Measurements from ENCODE around the gene RALGAPA2.

The RALGAPA2 gene

GRCh38 chr20:20490673-20491072 is 221.8 kb downstream of the RALGAPA2 start:
- H3K27me3 ChIP-seq (ENCODE audit: control insufficient read depth, insufficient read depth, low read length): no peaks in the 10 kb centered on the region
- no peaks in the 10 kb centered on the region for H3K9me3 ChIP-seq (replicated peaks; ENCODE audit: low read length)
- no peak overlapping the region for H3K4me2 ChIP-seq (ENCODE audit: low read length)
- no peaks in the 10 kb centered on the region for H3K36me3 ChIP-seq (ENCODE audit: insufficient read depth, low read length)
- H3K4me3 ChIP-seq (ENCODE audit: low read length): no peak overlapping the region
- no peaks in the 10 kb centered on the region for H3K4me1 ChIP-seq (ENCODE audit: control insufficient read depth, insufficient read depth, low read length)
- H3K9ac ChIP-seq (ENCODE audit: low read depth, low read length): no peak overlapping the region

- Histone ChIP-seq H3K9ac (ENCODE audit: low read depth, low read length) (no peak overlapping the region), H3K36me3 (ENCODE audit: insufficient read depth, low read length) (no peaks in the 10 kb centered on the region), H3K4me1 (ENCODE audit: control insufficient read depth, insufficient read depth, low read length) (no peaks in the 10 kb centered on the region), H3K9me3 (replicated peaks; ENCODE audit: low read length) (no peaks in the 10 kb centered on the region), H3K4me3 (ENCODE audit: low read length) (no peak overlapping the region), H3K27me3 (ENCODE audit: control insufficient read depth, insufficient read depth, low read length) (no peaks in the 10 kb centered on the region), H3K4me2 (ENCODE audit: low read length) (no peak overlapping the region)
These were observed 222.6 kb downstream of the RALGAPA2 start for GRCh38 chr20:20489648-20490341.

GRCh38 chr20:20489054-20489453 is 223.4 kb downstream of the RALGAPA2 start:
- Histone ChIP-seq H3K27me3 (ENCODE audit: control insufficient read depth, insufficient read depth, low read length) (no peaks in the 10 kb centered on the region), H3K9me3 (replicated peaks; ENCODE audit: low read length) (no peaks in the 10 kb centered on the region), H3K4me2 (ENCODE audit: low read length) (no peak overlapping the region), H3K4me1 (ENCODE audit: control insufficient read depth, insufficient read depth, low read length) (no peaks in the 10 kb centered on the region), H3K4me3 (ENCODE audit: low read length) (no peak overlapping the region), H3K9ac (ENCODE audit: low read depth, low read length) (no peak overlapping the region), H3K36me3 (ENCODE audit: insufficient read depth, low read length) (no peaks in the 10 kb centered on the region)

GRCh38 chr20:20488388-20488787 is 224.1 kb downstream of the RALGAPA2 start:
- H3K9me3 ChIP-seq (replicated peaks; ENCODE audit: low read length): no peaks in the 10 kb centered on the region
- no peaks in the 10 kb centered on the region for H3K4me1 ChIP-seq (ENCODE audit: control insufficient read depth, insufficient read depth, low read length)
- H3K36me3 ChIP-seq (ENCODE audit: insufficient read depth, low read length): no peaks in the 10 kb centered on the region
- H3K27me3 ChIP-seq (ENCODE audit: control insufficient read depth, insufficient read depth, low read length): no peaks in the 10 kb centered on the region
- no peak overlapping the region for H3K4me3 ChIP-seq (ENCODE audit: low read length)
- H3K4me2 ChIP-seq (ENCODE audit: low read length): no peak overlapping the region
- no peak overlapping the region for H3K9ac ChIP-seq (ENCODE audit: low read depth, low read length)

- H3K9me3 ChIP-seq (replicated peaks; ENCODE audit: low read length): no peaks in the 10 kb centered on the region
- no peaks in the 10 kb centered on the region for H3K4me1 ChIP-seq (ENCODE audit: control insufficient read depth, insufficient read depth, low read length)
- H3K4me3 ChIP-seq (ENCODE audit: low read length): no peak overlapping the region
- H3K4me2 ChIP-seq (ENCODE audit: low read length): no peak overlapping the region
- H3K9ac ChIP-seq (ENCODE audit: low read depth, low read length): no peak overlapping the region
- no peaks in the 10 kb centered on the region for H3K36me3 ChIP-seq (ENCODE audit: insufficient read depth, low read length)
- H3K27me3 ChIP-seq (ENCODE audit: control insufficient read depth, insufficient read depth, low read length): no peaks in the 10 kb centered on the region
These were observed 224.6 kb downstream of the RALGAPA2 start for GRCh38 chr20:20487811-20488210.

- Histone ChIP-seq H3K27me3 (ENCODE audit: control insufficient read depth, insufficient read depth, low read length) (no peaks in the 10 kb centered on the region), H3K4me3 (ENCODE audit: low read length) (no peak overlapping the region), H3K4me1 (ENCODE audit: control insufficient read depth, insufficient read depth, low read length) (peaks cover 3% of the 10 kb centered on the region), H3K36me3 (ENCODE audit: insufficient read depth, low read length) (no peaks in the 10 kb centered on the region), H3K9ac (ENCODE audit: low read depth, low read length) (no peak overlapping the region), H3K4me2 (ENCODE audit: low read length) (no peak overlapping the region), H3K9me3 (replicated peaks; ENCODE audit: low read length) (no peaks in the 10 kb centered on the region)
These were observed 229.1 kb downstream of the RALGAPA2 start for GRCh38 chr20:20483328-20483727.

GRCh38 chr20:20482453-20482852 is 230.0 kb downstream of the RALGAPA2 start:
- Histone ChIP-seq H3K4me3 (ENCODE audit: low read length) (no peak overlapping the region), H3K4me2 (ENCODE audit: low read length) (no peak overlapping the region), H3K27me3 (ENCODE audit: control insufficient read depth, insufficient read depth, low read length) (no peaks in the 10 kb centered on the region), H3K9ac (ENCODE audit: low read depth, low read length) (no peak overlapping the region), H3K36me3 (ENCODE audit: insufficient read depth, low read length) (no peaks in the 10 kb centered on the region), H3K9me3 (replicated peaks; ENCODE audit: low read length) (no peaks in the 10 kb centered on the region), H3K4me1 (ENCODE audit: control insufficient read depth, insufficient read depth, low read length) (peaks cover 3% of the 10 kb centered on the region)

- no peaks in the 10 kb centered on the region for H3K36me3 ChIP-seq (ENCODE audit: insufficient read depth, low read length)
- H3K9me3 ChIP-seq (replicated peaks; ENCODE audit: low read length): no peaks in the 10 kb centered on the region
- no peak overlapping the region for H3K4me3 ChIP-seq (ENCODE audit: low read length)
These were observed 231.8 kb downstream of the RALGAPA2 start for GRCh38 chr20:20480689-20481088.

GRCh38 chr20:20480126-20480525 is 232.3 kb downstream of the RALGAPA2 start:
- H3K9me3 ChIP-seq (replicated peaks; ENCODE audit: low read length): no peaks in the 10 kb centered on the region
- no peaks in the 10 kb centered on the region for H3K36me3 ChIP-seq (ENCODE audit: insufficient read depth, low read length)
- H3K9ac ChIP-seq (ENCODE audit: low read depth, low read length): no peak overlapping the region
- no peaks in the 10 kb centered on the region for H3K27me3 ChIP-seq (ENCODE audit: control insufficient read depth, insufficient read depth, low read length)
- no peak overlapping the region for H3K4me2 ChIP-seq (ENCODE audit: low read length)
- no peak overlapping the region for H3K4me3 ChIP-seq (ENCODE audit: low read length)
- H3K4me1 ChIP-seq (ENCODE audit: control insufficient read depth, insufficient read depth, low read length): peaks cover 3% of the 10 kb centered on the region

More at GRCh38 chr20:20480689-20481088, 231.8 kb downstream of the RALGAPA2 start:
- peaks cover 3% of the 10 kb centered on the region for H3K4me1 ChIP-seq (ENCODE audit: control insufficient read depth, insufficient read depth, low read length)
- no peak overlapping the region for H3K9ac ChIP-seq (ENCODE audit: low read depth, low read length)
- H3K27me3 ChIP-seq (ENCODE audit: control insufficient read depth, insufficient read depth, low read length): no peaks in the 10 kb centered on the region
- H3K4me2 ChIP-seq (ENCODE audit: low read length): no peak overlapping the region

GRCh38 chr20:20477444-20478041 is 234.9 kb downstream of the RALGAPA2 start:
- Histone ChIP-seq H3K4me2 (ENCODE audit: low read length) (no peak overlapping the region), H3K36me3 (ENCODE audit: insufficient read depth, low read length) (no peaks in the 10 kb centered on the region), H3K27me3 (ENCODE audit: control insufficient read depth, insufficient read depth, low read length) (no peaks in the 10 kb centered on the region), H3K4me1 (ENCODE audit: control insufficient read depth, insufficient read depth, low read length) (peaks cover 3% of the 10 kb centered on the region), H3K9ac (ENCODE audit: low read depth, low read length) (no peak overlapping the region), H3K9me3 (replicated peaks; ENCODE audit: low read length) (no peaks in the 10 kb centered on the region), H3K4me3 (ENCODE audit: low read length) (no peak overlapping the region)

- no peak overlapping the region for H3K4me3 ChIP-seq (ENCODE audit: low read length)
- H3K9me3 ChIP-seq (replicated peaks; ENCODE audit: low read length): no peaks in the 10 kb centered on the region
- no peaks in the 10 kb centered on the region for H3K36me3 ChIP-seq (ENCODE audit: insufficient read depth, low read length)
- H3K4me1 ChIP-seq (ENCODE audit: control insufficient read depth, insufficient read depth, low read length): peaks cover 3% of the 10 kb centered on the region
- H3K9ac ChIP-seq (ENCODE audit: low read depth, low read length): no peak overlapping the region
- no peak overlapping the region for H3K4me2 ChIP-seq (ENCODE audit: low read length)
- H3K27me3 ChIP-seq (ENCODE audit: control insufficient read depth, insufficient read depth, low read length): no peaks in the 10 kb centered on the region
These were observed 235.9 kb downstream of the RALGAPA2 start for GRCh38 chr20:20476504-20476903.

GRCh38 chr20:20473657-20474056 is 238.8 kb downstream of the RALGAPA2 start:
- Histone ChIP-seq H3K4me2 (ENCODE audit: low read length) (no peak overlapping the region), H3K9ac (ENCODE audit: low read depth, low read length) (no peak overlapping the region), H3K4me1 (ENCODE audit: control insufficient read depth, insufficient read depth, low read length) (no peaks in the 10 kb centered on the region), H3K4me3 (ENCODE audit: low read length) (no peak overlapping the region), H3K9me3 (replicated peaks; ENCODE audit: low read length) (no peaks in the 10 kb centered on the region), H3K36me3 (ENCODE audit: insufficient read depth, low read length) (no peaks in the 10 kb centered on the region), H3K27me3 (ENCODE audit: control insufficient read depth, insufficient read depth, low read length) (no peaks in the 10 kb centered on the region)
